Activated CD4-positive, alpha-beta T cell treated with anti-CD3 and anti-CD28 coated beads for 4 hours (primary cell): ENCODE measurements around the gene DSCAML1.

Experiments
- DNase-seq, 2 donors: peaks; one replicate each; pipeline ENCODE4 v3.0.0-alpha.2; 2020

Gene DSCAML1

DNA sequence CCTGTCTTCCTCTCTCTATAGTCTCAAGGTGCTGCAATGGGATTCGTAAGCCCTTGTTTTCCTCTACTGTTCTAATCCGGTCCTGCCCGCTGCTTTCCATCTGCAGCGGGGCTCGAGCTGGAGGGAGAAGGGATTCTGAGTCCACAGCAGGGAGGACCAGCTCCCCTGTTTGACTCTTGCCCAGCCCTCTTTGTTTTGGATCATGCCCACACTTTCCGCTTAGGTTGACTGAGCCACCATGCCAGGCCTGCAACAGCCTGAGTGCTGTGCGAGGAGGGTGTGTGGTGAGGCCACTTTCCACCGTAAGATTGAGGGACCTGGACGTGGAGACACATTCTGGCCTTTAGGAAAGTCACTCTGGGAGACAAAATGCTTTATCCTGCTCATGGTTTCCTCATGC is 411.1 kb downstream of the DSCAML1 start:
- DNase-seq = no peak

DNA sequence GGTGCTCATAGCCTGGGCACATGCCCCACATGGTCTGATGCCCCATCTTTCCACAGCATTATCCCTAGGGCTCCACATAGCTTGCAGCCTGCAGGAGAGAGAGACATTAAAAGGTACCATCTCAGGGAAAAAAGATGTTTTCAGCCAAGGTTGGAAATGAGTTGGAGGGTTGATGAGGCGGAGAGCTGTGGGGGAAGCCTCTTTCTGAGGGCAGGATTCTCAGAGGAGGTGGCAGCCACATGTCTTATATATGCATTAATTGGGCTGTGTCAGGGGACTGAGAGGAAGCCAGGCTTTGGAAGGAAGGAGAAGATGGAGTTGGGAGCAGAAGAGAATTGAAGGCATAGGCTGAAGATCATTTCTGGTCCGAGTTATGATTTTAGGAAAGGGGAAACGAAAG is 411.5 kb downstream of the DSCAML1 start:
- no peak for DNase-seq

DNA sequence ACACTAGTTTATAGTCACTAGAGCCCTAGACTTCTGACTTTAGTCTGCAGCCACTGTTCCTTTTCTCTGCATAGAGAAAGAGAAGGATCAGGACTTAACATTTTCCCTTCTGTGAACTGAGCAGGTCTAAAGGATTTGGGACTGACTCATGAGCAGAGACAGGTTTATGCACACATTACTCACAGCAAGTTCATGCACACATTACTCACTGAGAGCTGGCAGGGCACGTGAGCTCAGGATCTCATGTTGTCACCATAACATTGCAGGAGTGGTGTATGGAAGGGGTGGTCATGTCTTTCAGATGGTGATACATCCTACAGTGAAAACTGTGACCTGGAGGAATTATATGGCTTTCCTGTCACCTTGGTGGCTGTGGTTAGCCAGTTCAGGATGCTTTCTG is 413.0 kb downstream of the DSCAML1 start:
- no peak for DNase-seq

DNA sequence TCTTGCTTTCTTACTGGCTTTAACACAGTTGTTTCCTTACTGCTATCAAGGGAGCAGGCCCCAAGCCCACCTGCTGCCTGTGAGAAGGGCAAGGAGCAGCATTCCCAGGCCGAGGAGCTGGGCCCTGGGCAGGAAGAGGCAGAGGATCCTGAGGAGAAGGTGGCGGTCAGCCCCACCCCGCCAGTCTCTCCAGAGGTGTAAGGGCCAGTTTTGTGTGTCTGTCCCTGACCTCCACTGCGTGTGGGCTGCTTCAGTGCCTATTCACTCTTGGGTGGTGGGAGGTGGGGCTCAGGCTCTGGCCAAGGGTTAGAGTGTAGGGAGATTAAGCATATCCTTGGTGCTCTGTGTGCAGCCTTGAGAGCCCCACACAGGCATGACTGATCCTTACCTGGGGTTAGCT is 414.3 kb downstream of the DSCAML1 start:
- DNase-seq = no peak

DNA sequence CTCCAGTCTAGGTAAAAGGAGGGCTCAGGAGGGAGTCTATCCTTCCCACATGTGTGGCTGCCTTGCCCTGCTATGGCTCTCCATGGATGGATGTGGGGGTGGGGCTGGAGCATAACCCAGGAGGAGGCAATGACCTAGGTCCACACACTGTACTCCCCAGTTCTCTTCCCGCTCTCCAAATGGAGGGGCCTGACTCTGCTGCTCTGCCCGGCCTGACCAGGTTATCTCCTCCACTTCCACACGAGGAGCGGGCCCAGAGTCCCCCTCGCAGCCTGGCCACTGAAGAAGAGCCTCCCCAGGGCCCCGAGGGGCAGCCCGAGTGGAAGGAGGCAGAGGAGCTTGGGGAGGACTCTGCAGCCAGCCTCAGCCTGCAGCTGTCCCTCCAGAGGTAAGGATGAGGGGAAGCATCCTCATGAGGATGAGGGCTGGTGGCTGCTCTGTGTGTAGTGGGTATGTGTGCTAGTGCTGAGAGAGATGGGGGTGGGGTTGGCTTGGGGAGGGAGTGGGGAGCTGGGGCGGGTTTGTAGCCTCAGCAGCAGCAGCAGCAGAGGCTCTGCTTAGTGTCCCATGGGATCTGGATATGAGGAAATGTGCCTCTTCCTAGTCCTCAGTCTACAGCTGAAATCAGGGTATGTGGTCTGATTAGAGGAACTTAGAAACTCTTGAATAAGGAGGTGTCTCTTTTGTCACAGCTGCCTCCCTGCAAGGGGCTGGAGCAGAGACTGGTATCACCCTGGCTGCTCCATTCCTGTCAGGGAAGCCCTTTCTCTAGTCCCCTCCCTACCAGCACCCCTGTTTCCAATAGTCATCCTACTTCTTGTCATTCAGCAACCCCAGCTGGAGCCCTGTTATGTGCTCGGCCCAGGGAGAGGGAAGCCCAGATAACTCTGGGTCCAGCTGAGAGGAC is 415.3 kb downstream of the DSCAML1 start:
- no peak for DNase-seq

DNA sequence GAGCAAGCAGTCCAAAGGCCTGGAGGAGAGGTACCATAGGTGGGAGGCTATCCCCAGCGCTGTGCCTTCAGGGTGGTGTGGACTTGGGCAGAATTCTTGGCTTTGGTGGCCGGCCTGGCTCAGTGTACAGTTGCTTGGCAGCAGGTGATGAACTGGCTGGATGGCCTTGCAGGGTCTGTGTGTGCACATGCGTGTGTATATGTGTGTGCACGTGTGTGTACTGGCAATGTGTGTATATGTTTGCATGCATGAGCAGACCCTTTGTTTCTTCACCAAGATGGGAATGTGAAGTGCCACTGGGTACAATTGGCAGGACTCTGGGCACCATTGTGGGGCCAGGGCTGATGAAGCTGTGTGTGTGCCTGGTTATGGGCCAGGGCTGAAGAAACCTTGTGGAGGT is 416.3 kb downstream of the DSCAML1 start:
- DNase-seq = no peak

DNA sequence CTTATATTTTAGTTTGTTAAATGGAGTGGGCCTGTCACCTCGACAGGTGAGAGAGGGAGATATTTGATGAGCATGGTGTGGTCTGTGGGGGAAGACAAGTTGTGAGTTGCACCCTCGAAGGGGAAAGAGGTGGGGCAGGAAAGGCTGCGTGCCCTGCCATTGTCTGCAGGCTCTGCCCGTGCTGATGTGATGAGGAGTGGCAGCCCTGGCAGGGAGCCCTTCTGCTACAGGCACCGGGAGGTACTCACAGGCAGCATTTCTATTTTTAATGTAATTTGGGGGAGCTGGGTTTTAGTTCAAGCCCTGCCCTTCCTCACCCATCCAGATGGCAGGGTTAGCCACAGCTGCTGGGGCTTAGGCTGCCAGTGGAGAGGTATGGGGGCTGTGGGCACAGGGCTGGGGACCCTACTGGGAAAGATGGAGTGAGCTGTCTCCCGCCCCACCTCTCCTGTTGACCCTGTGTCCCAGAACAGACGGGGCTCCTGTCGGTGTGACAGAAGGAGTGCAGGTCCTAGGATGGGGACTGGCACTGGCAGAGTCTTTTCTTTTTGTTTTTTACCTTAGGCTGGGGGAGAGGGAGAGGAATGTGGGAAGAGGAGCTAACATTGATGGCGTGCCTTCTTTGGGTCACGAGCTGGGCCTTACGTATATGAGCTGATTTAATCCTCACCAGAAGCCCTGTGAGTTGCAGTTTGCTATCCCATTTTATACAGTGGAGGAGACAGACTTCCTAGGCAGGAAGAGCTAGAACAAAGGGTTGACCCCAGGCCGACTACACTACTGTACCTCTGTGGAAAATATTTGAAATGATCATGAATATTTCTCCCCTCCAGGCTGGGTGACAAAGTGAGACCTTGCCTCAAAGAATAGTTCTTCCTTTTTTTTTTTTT is 417.8 kb downstream of the DSCAML1 start:
- no peak for DNase-seq
